Measurements from ENCODE around the gene GSAP. TPM values are rescaled to one million over a fixed set of nuclear protein-coding genes. Genes with fewer than 3 reads are reported as not detected.

GSAP gene
- total and polyA plus RNA-seq, 2 donors (not counting 3 experiments of a cell fraction or from before 2014, with no cell fraction given): 2.3 to 5.8 TPM

GRCh38 chr7:77427996-77428603, 12.0 kb upstream of the GSAP start:
- Histone ChIP-seq H2AFZ (ENCODE audit: low read depth, low read length) (peak overlapping the region; percentile 70), H3K9ac (replicated peaks; ENCODE audit: extremely low read depth, insufficient read depth, low read length) (no peak overlapping the region)

More at GRCh38 chr7:77427996-77428603, 12.0 kb upstream of the GSAP start:
- FAIRE-seq (peak; percentile 82), DNase-seq (ENCODE audit: low read depth, low spot score) (peak; percentile 63)
- intact Hi-C loops (cut with micrococcal nuclease) (loop anchor here (5.0 kb wide), 1 partner anchor 109 kb away; the partner anchor contains the start of gene PTPN12), dilution Hi-C loops (cut with MboI; ENCODE audit: extremely low pct_ligation_motif_present, low sequenced_read_pairs) (no loop called here)
- no peaks in the 10 kb centered on the region for H3K79me2 ChIP-seq (ENCODE audit: control insufficient read depth, insufficient read depth, low read length)
- CTCF ChIA-PET: interaction anchor here (1.0 to 2.7 kb wide), 8 partner anchors 9 to 96 kb away, joined by 3 to 10 read pairs (median 5); partner anchors contain the start of gene GSAP
- no peaks in the 10 kb centered on the region for H3K36me3 ChIP-seq (ENCODE audit: control insufficient read depth in 2 of 2, extremely low read depth in 1 of 2, insufficient read depth in 2 of 2, low read length in 2 of 2)
- POLR2A ChIA-PET: no interaction called here
- H3K9me3 ChIP-seq (replicated peaks; ENCODE audit: control insufficient read depth, insufficient read depth, low read length): no peaks in the 10 kb centered on the region
- no peaks in the 10 kb centered on the region for H3K9me1 ChIP-seq (replicated peaks; ENCODE audit: control insufficient read depth, extremely low read depth, insufficient read depth, low read length)
- H3K4me2 ChIP-seq (ENCODE audit: insufficient read depth, low read length): peak overlapping the region; percentile 32
- peak overlapping the region; percentile 53 for H3K27ac ChIP-seq (ENCODE audit: insufficient read depth, low read depth, low read length)
- peaks cover 21% of the 10 kb centered on the region for H3K4me1 ChIP-seq (ENCODE audit: control insufficient read depth, extremely low read depth, insufficient read depth, low read length)
- H3K27me3 ChIP-seq (ENCODE audit: control insufficient read depth in 2 of 2, insufficient read depth in 2 of 2, low read length in 2 of 2): no peaks in the 10 kb centered on the region
- no TSS peak for BruUV-seq (replicated peaks)
- TF ChIP-seq JUN (IDR thresholded peaks at IDR 0.05; ENCODE audit: borderline replicate concordance, insufficient read depth, insufficient read length, low read depth) (peak; percentile 60), MAX (IDR thresholded peaks at IDR 0.05; ENCODE audit: insufficient read depth, insufficient read length) (no peak), POLR2AphosphoS5 (IDR thresholded peaks at IDR 0.05; ENCODE audit: insufficient read depth, low read depth, low read length) (peak; percentile 61), MYC (IDR thresholded peaks at IDR 0.05; ENCODE audit: low read depth, low read length) (no peak), EZH2 (IDR thresholded peaks at IDR 0.05; ENCODE audit: borderline replicate concordance, low read depth, low read length, severe bottlenecking) (no peak), GATA2 (IDR thresholded peaks at IDR 0.05; ENCODE audit: insufficient read depth, insufficient read length, low read depth, low read length) (peak; percentile 64), FOS (IDR thresholded peaks at IDR 0.05; ENCODE audit: borderline replicate concordance, insufficient read depth, low read length) (peak; percentile 86), POLR2A (IDR thresholded peaks at IDR 0.05; ENCODE audit: low read depth, low read length) (no peak)
- TF ChIP-seq, protein P1, sequence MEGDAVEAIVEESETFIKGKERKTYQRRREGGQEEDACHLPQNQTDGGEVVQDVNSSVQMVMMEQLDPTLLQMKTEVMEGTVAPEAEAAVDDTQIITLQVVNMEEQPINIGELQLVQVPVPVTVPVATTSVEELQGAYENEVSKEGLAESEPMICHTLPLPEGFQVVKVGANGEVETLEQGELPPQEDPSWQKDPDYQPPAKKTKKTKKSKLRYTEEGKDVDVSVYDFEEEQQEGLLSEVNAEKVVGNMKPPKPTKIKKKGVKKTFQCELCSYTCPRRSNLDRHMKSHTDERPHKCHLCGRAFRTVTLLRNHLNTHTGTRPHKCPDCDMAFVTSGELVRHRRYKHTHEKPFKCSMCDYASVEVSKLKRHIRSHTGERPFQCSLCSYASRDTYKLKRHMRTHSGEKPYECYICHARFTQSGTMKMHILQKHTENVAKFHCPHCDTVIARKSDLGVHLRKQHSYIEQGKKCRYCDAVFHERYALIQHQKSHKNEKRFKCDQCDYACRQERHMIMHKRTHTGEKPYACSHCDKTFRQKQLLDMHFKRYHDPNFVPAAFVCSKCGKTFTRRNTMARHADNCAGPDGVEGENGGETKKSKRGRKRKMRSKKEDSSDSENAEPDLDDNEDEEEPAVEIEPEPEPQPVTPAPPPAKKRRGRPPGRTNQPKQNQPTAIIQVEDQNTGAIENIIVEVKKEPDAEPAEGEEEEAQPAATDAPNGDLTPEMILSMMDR (IDR thresholded peaks at IDR 0.05; ENCODE audit: extremely low read depth in 1 of 2, insufficient read depth in 1 of 2, low read depth in 1 of 2, low read length in 2 of 2): no peak
- H4K20me1 ChIP-seq (replicated peaks; ENCODE audit: control insufficient read depth, extremely low read depth, insufficient read depth, low read length): no peaks in the 10 kb centered on the region
- H3K4me3 ChIP-seq (replicated peaks in 1 of 3; ENCODE audit: insufficient read depth in 1 of 3, low read depth in 1 of 3, low read length in 3 of 3): no peak overlapping the region

Measured in endothelial cell of umbilical vein (primary cell).